ENCODE measurements around the gene NCR3LG1. TPM values are rescaled to one million over a fixed set of nuclear protein-coding genes. Genes with fewer than 3 reads are reported as not detected.

Gene NCR3LG1
- total and polyA plus RNA-seq, 2 donors (not counting 3 experiments of a cell fraction or from before 2014, with no cell fraction given): 2.2 to 8.1 TPM

DNA sequence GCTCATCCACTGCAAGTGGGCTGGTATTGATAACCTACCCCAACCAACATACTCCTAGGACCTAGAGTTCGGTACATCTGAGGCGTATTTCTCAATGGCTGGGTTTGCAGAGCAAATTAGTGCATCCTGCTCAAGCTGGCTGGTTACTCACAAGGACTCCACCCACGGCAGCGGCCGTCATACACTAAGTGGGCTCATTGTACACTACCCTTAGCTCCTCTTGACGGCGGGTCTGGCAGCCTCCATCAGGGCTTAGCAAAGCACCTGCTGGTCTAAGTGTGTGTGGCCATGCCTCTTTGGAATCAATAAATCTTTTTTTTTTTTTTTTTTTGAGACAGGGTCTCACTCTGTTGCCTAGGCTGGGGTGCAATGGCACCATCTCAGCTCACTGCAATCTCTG, 57.0 kb downstream of the NCR3LG1 start:
- Histone ChIP-seq H3K9ac (replicated peaks; ENCODE audit: extremely low read depth, insufficient read depth, low read length) (no peak overlapping the region), H3K4me2 (ENCODE audit: insufficient read depth, low read length) (no peak overlapping the region), H3K27me3 (ENCODE audit: control insufficient read depth in 2 of 2, insufficient read depth in 2 of 2, low read length in 2 of 2) (no peaks in the 10 kb centered on the region), H3K4me3 (replicated peaks in 1 of 3; ENCODE audit: insufficient read depth in 1 of 3, low read depth in 1 of 3, low read length in 3 of 3) (no peak overlapping the region), H4K20me1 (replicated peaks; ENCODE audit: control insufficient read depth, extremely low read depth, insufficient read depth, low read length) (no peaks in the 10 kb centered on the region), H3K9me1 (replicated peaks; ENCODE audit: control insufficient read depth, extremely low read depth, insufficient read depth, low read length) (no peaks in the 10 kb centered on the region), H3K4me1 (ENCODE audit: control insufficient read depth, extremely low read depth, insufficient read depth, low read length) (peaks cover 5% of the 10 kb centered on the region), H3K9me3 (replicated peaks; ENCODE audit: control insufficient read depth, insufficient read depth, low read length) (no peaks in the 10 kb centered on the region), H3K79me2 (ENCODE audit: control insufficient read depth, insufficient read depth, low read length) (no peaks in the 10 kb centered on the region), H2AFZ (ENCODE audit: low read depth, low read length) (no peak overlapping the region), H3K36me3 (ENCODE audit: control insufficient read depth in 2 of 2, extremely low read depth in 1 of 2, insufficient read depth in 2 of 2, low read length in 2 of 2) (no peaks in the 10 kb centered on the region), H3K27ac (ENCODE audit: insufficient read depth, low read depth, low read length) (no peak overlapping the region)
- no TSS peak for BruUV-seq (replicated peaks)
- no peak for FAIRE-seq
- no peak for DNase-seq (ENCODE audit: low read depth, low spot score)
- dilution Hi-C loops (cut with MboI; ENCODE audit: extremely low pct_ligation_motif_present, low sequenced_read_pairs) (no loop called here), intact Hi-C loops (cut with micrococcal nuclease) (no loop called here)
- TF ChIP-seq GATA2 (IDR thresholded peaks at IDR 0.05; ENCODE audit: insufficient read depth, insufficient read length, low read depth, low read length) (no peak), JUN (IDR thresholded peaks at IDR 0.05; ENCODE audit: borderline replicate concordance, insufficient read depth, insufficient read length, low read depth) (no peak), MYC (IDR thresholded peaks at IDR 0.05; ENCODE audit: low read depth, low read length) (no peak), EZH2 (IDR thresholded peaks at IDR 0.05; ENCODE audit: borderline replicate concordance, low read depth, low read length, severe bottlenecking) (no peak), POLR2A (IDR thresholded peaks at IDR 0.05; ENCODE audit: low read depth, low read length) (no peak), FOS (IDR thresholded peaks at IDR 0.05; ENCODE audit: borderline replicate concordance, insufficient read depth, low read length) (no peak), POLR2AphosphoS5 (IDR thresholded peaks at IDR 0.05; ENCODE audit: insufficient read depth, low read depth, low read length) (no peak)
- TF ChIP-seq, protein P1, sequence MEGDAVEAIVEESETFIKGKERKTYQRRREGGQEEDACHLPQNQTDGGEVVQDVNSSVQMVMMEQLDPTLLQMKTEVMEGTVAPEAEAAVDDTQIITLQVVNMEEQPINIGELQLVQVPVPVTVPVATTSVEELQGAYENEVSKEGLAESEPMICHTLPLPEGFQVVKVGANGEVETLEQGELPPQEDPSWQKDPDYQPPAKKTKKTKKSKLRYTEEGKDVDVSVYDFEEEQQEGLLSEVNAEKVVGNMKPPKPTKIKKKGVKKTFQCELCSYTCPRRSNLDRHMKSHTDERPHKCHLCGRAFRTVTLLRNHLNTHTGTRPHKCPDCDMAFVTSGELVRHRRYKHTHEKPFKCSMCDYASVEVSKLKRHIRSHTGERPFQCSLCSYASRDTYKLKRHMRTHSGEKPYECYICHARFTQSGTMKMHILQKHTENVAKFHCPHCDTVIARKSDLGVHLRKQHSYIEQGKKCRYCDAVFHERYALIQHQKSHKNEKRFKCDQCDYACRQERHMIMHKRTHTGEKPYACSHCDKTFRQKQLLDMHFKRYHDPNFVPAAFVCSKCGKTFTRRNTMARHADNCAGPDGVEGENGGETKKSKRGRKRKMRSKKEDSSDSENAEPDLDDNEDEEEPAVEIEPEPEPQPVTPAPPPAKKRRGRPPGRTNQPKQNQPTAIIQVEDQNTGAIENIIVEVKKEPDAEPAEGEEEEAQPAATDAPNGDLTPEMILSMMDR (IDR thresholded peaks at IDR 0.05; ENCODE audit: extremely low read depth in 1 of 2, insufficient read depth in 1 of 2, low read depth in 1 of 2, low read length in 2 of 2): no peak
- TF ChIP-seq, protein P2, sequence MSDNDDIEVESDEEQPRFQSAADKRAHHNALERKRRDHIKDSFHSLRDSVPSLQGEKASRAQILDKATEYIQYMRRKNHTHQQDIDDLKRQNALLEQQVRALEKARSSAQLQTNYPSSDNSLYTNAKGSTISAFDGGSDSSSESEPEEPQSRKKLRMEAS (IDR thresholded peaks at IDR 0.05; ENCODE audit: insufficient read depth, insufficient read length): no peak
- CTCF ChIA-PET: interaction anchor here (1.0 to 1.3 kb wide), 2 partner anchors 11 to 120 kb away, joined by 3 to 5 read pairs; no protein-coding TSS in a partner anchor
- POLR2A ChIA-PET: no interaction called here

Data from endothelial cell of umbilical vein (primary cell).